ENCODE data around the gene NXPH1.

GRCh38 chr7:8778459-8778858 is 345.1 kb downstream of the NXPH1 start:
- TF ChIP-seq EZH2 (IDR thresholded peaks at IDR 0.05) = no peak
- TF ChIP-seq, protein P1, sequence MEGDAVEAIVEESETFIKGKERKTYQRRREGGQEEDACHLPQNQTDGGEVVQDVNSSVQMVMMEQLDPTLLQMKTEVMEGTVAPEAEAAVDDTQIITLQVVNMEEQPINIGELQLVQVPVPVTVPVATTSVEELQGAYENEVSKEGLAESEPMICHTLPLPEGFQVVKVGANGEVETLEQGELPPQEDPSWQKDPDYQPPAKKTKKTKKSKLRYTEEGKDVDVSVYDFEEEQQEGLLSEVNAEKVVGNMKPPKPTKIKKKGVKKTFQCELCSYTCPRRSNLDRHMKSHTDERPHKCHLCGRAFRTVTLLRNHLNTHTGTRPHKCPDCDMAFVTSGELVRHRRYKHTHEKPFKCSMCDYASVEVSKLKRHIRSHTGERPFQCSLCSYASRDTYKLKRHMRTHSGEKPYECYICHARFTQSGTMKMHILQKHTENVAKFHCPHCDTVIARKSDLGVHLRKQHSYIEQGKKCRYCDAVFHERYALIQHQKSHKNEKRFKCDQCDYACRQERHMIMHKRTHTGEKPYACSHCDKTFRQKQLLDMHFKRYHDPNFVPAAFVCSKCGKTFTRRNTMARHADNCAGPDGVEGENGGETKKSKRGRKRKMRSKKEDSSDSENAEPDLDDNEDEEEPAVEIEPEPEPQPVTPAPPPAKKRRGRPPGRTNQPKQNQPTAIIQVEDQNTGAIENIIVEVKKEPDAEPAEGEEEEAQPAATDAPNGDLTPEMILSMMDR (IDR thresholded peaks at IDR 0.05) = no peak
- TF ChIP-seq EZH2phosphoT487 (IDR thresholded peaks at IDR 0.05) = no peak
